Measurements from ENCODE around the gene CTNS. TPM values are rescaled to one million over a fixed set of nuclear protein-coding genes. Genes with fewer than 3 reads are reported as not detected.

Gene CTNS
- total RNA-seq, 1 experiment from 2014 or later: 7.9 TPM

- ChIA-PET POLR2A (interaction anchor here (1.3 kb wide), 1 partner anchor 15 kb away, joined by 3 read pairs; the partner anchor contains the start of genes CTNS and SHPK), RAD21 (ENCODE audit: low non-redundant PET in 1 of 2, low total read pairs in 2 of 2, uncharacterized antibody in 2 of 2, unreplicated experiment in 2 of 2) (no interaction called here), CTCF (interaction anchor here (1.5 kb wide), 1 partner anchor 19 kb away, joined by 4 read pairs; no protein-coding TSS in a partner anchor)
- no peaks in the 10 kb centered on the region for H3K27me3 ChIP-seq (ENCODE audit: insufficient read depth, low read length)
- H3K79me2 ChIP-seq (ENCODE audit: insufficient read depth, low read length): no peaks in the 10 kb centered on the region
- intact Hi-C loops (cut with micrococcal nuclease): no loop called here
- no peaks in the 10 kb centered on the region for H3K9me3 ChIP-seq (ENCODE audit: control insufficient read depth in 1 of 2, insufficient read depth in 1 of 2, low read depth in 1 of 2, low read length in 2 of 2)
- ATAC-seq: no peak
- no peak overlapping the region for H3K4me2 ChIP-seq (ENCODE audit: low read length)
- peaks cover 29 to 53% of the 10 kb centered on the region in 2 experiments for H3K36me3 ChIP-seq (ENCODE audit: control insufficient read depth in 1 of 2, insufficient read depth in 2 of 2, low read length in 2 of 2)
- H4K20me1 ChIP-seq (ENCODE audit: insufficient read depth): no peaks in the 10 kb centered on the region
- H3K9ac ChIP-seq (ENCODE audit: low read length): no peak overlapping the region
- TF ChIP-seq ZFX (IDR thresholded peaks at IDR 0.05): no peak
- no peak for TF ChIP-seq REST (IDR thresholded peaks at IDR 0.05; ENCODE audit: low read depth)
- TF ChIP-seq ZNF274 (IDR thresholded peaks at IDR 0.05; ENCODE audit: low read depth, low read length): no peak
- no peak for TF ChIP-seq EGR1 (IDR thresholded peaks at IDR 0.05; ENCODE audit: low read depth)
- BruUV-seq (replicated peaks): no TSS peak
- no peaks in the 10 kb centered on the region for H3K4me1 ChIP-seq (ENCODE audit: control insufficient read depth in 1 of 2, insufficient read depth in 2 of 2, low read length in 2 of 2)
- DNase-seq (ENCODE audit: low read depth, low spot score): no peak
- H3K4me3 ChIP-seq (replicated peaks in 1 of 2; ENCODE audit: low read depth in 1 of 2, low read length in 2 of 2): no peak overlapping the region
- H2AFZ ChIP-seq (ENCODE audit: low read depth, low read length, poor library complexity, severe bottlenecking): no peak overlapping the region
- H3K9me2 ChIP-seq (ENCODE audit: insufficient read depth): no peaks in the 10 kb centered on the region
- H3K27ac ChIP-seq (ENCODE audit: low read depth, low read length): no peak overlapping the region
Measured at GRCh38 chr17:3621146-3621720, 15.3 kb upstream of the CTNS start.

- ChIA-PET RAD21 (ENCODE audit: low non-redundant PET in 1 of 2, low total read pairs in 2 of 2, uncharacterized antibody in 2 of 2, unreplicated experiment in 2 of 2) (no interaction called here), POLR2A (no interaction called here)
Measured at GRCh38 chr17:3622977-3623594, 13.5 kb upstream of the CTNS start.

More at GRCh38 chr17:3622977-3623594, 13.5 kb upstream of the CTNS start:
- H3K9me2 ChIP-seq (ENCODE audit: insufficient read depth): no peaks in the 10 kb centered on the region
- H3K36me3 ChIP-seq (ENCODE audit: control insufficient read depth in 1 of 2, insufficient read depth in 2 of 2, low read length in 2 of 2): peaks cover 25 to 52% of the 10 kb centered on the region in 2 experiments; a peak in 3 of 4 replicates
- ATAC-seq (no peak), DNase-seq (ENCODE audit: low read depth, low spot score) (no peak)
- no peaks in the 10 kb centered on the region for H3K4me1 ChIP-seq (ENCODE audit: control insufficient read depth in 1 of 2, insufficient read depth in 2 of 2, low read length in 2 of 2)
- H3K27me3 ChIP-seq (ENCODE audit: insufficient read depth, low read length): no peaks in the 10 kb centered on the region
- H3K9ac ChIP-seq (ENCODE audit: low read length): no peak overlapping the region
- peaks cover 14% of the 10 kb centered on the region for H3K79me2 ChIP-seq (ENCODE audit: insufficient read depth, low read length)
- CTCF ChIA-PET: interaction anchor here (1.5 kb wide), 1 partner anchor 21 kb away, joined by 4 read pairs; no protein-coding TSS in a partner anchor
- H3K4me3 ChIP-seq (replicated peaks in 1 of 2; ENCODE audit: low read depth in 1 of 2, low read length in 2 of 2): no peak overlapping the region
- no peak overlapping the region for H3K4me2 ChIP-seq (ENCODE audit: low read length)
- H3K27ac ChIP-seq (ENCODE audit: low read depth, low read length): no peak overlapping the region
- H3K9me3 ChIP-seq (ENCODE audit: control insufficient read depth in 1 of 2, insufficient read depth in 1 of 2, low read depth in 1 of 2, low read length in 2 of 2): no peaks in the 10 kb centered on the region
- no peak overlapping the region for H2AFZ ChIP-seq (ENCODE audit: low read depth, low read length, poor library complexity, severe bottlenecking)
- intact Hi-C loops (cut with micrococcal nuclease): no loop called here
- no peaks in the 10 kb centered on the region for H4K20me1 ChIP-seq (ENCODE audit: insufficient read depth)
- TF ChIP-seq POLR2A (IDR thresholded peaks at IDR 0.05; ENCODE audit: borderline replicate concordance, extremely low read depth, insufficient read depth, insufficient read length) (no peak), FOSL1 (IDR thresholded peaks at IDR 0.05; ENCODE audit: low read depth) (no peak), EZH2phosphoT487 (IDR thresholded peaks at IDR 0.05; ENCODE audit: borderline replicate concordance) (no peak), ZNF274 (IDR thresholded peaks at IDR 0.05; ENCODE audit: low read depth, low read length) (no peak), CBX3 (IDR thresholded peaks at IDR 0.05; ENCODE audit: low read depth) (no peak), JUND (IDR thresholded peaks at IDR 0.05) (no peak), EZH2 (IDR thresholded peaks at IDR 0.05) (no peak), SIN3A (IDR thresholded peaks at IDR 0.05; ENCODE audit: low read depth) (no peak), ELF1 (IDR thresholded peaks at IDR 0.05; ENCODE audit: borderline replicate concordance, low read depth) (no peak), ZFX (IDR thresholded peaks at IDR 0.05) (no peak), CEBPB (IDR thresholded peaks at IDR 0.05; ENCODE audit: low read depth) (no peak), MAX (IDR thresholded peaks at IDR 0.05) (no peak)
- BruUV-seq (replicated peaks): no TSS peak

Measured in HCT116 (cell line).